ENCODE data around the gene BFSP1.

Gene BFSP1

GRCh38 chr20:17460119-17460518 lies 71.1 kb downstream of the BFSP1 start:
- DNase-seq: no peak
- no peaks in the 10 kb centered on the region for H3K4me1 ChIP-seq
- no peaks in the 10 kb centered on the region for H3K9me3 ChIP-seq
- no peak for TF ChIP-seq CTCF (IDR thresholded peaks at IDR 0.05; ENCODE audit: low read depth, low read length)
- H3K36me3 ChIP-seq: no peaks in the 10 kb centered on the region
- peak overlapping the region; percentile 41 for H3K4me3 ChIP-seq (ENCODE audit: low read depth, low read length)
- H3K27me3 ChIP-seq: peaks cover 19% of the 10 kb centered on the region

DNA sequence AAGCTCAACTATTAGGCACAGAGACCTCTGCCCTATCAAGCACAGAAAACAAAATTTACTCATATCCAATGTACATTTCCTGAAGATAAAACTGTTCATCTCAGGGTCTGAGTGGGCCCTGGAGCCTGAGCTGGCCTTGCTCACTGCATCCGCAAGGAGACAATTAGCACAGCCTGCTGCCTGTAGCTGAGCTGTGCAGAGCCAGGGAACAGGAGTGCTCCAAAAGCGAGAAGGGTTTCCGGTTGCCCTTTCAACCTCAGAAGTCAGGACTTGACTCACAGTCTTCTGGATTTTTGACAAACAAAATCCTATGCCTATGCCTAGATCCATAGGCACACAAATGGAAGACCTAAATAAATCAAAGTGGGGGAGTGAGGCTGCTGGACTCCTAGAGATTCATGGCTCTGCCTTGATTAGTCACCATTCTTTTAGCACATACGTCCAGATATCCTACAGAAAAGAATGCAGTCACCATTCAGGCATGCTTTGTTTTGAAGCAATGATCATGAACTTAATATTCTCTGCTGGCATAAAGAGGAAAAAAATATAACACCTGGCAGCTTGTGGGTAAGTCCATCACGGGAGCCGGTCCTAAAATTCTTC lies 73.5 kb downstream of the BFSP1 start:
- Histone ChIP-seq H3K4me1 (no peaks in the 10 kb centered on the region), H3K36me3 (no peaks in the 10 kb centered on the region), H3K9me3 (no peaks in the 10 kb centered on the region), H3K4me3 (ENCODE audit: low read depth, low read length) (no peak overlapping the region), H3K27me3 (peaks cover 37% of the 10 kb centered on the region)
- DNase-seq: no peak
- TF ChIP-seq CTCF (IDR thresholded peaks at IDR 0.05; ENCODE audit: low read depth, low read length): no peak

GRCh38 chr20:17457079-17457478 lies 74.1 kb downstream of the BFSP1 start:
- H3K27me3 ChIP-seq: peaks cover 43% of the 10 kb centered on the region
- TF ChIP-seq CTCF (IDR thresholded peaks at IDR 0.05; ENCODE audit: low read depth, low read length): no peak
- no peak for DNase-seq

GRCh38 chr20:17456279-17456678 lies 74.9 kb downstream of the BFSP1 start:
- Histone ChIP-seq H3K27me3 (peaks cover 45% of the 10 kb centered on the region), H3K9me3 (no peaks in the 10 kb centered on the region), H3K4me1 (no peaks in the 10 kb centered on the region), H3K4me3 (ENCODE audit: low read depth, low read length) (no peak overlapping the region), H3K36me3 (no peaks in the 10 kb centered on the region)
- no peak for DNase-seq
- TF ChIP-seq CTCF (IDR thresholded peaks at IDR 0.05; ENCODE audit: low read depth, low read length): no peak

More at GRCh38 chr20:17457079-17457478, 74.1 kb downstream of the BFSP1 start:
- Histone ChIP-seq H3K4me1 (no peaks in the 10 kb centered on the region), H3K36me3 (no peaks in the 10 kb centered on the region), H3K9me3 (no peaks in the 10 kb centered on the region), H3K4me3 (ENCODE audit: low read depth, low read length) (no peak overlapping the region)

DNA sequence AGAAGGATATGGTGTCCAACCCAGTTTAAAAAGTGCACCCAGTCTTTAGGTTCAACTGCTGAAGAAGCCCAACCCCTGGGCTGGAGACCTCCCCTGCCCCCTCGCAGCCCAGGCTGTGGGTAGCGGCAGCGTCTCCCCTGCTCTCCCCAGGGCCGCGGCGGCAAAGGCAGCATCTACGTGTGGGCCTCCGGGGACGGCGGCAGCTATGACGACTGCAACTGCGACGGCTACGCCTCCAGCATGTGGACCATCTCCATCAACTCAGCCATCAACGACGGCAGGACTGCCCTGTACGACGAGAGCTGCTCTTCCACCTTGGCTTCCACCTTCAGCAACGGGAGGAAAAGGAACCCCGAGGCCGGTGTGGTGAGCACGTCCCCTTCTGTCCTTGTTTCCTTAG lies 77.6 kb downstream of the BFSP1 start:
- Histone ChIP-seq H3K9me3 (no peaks in the 10 kb centered on the region), H3K27me3 (peaks cover 45% of the 10 kb centered on the region), H3K4me1 (no peaks in the 10 kb centered on the region), H3K36me3 (no peaks in the 10 kb centered on the region), H3K4me3 (ENCODE audit: low read depth, low read length) (no peak overlapping the region)
- no peak for DNase-seq
- TF ChIP-seq CTCF (IDR thresholded peaks at IDR 0.05; ENCODE audit: low read depth, low read length): no peak

DNA sequence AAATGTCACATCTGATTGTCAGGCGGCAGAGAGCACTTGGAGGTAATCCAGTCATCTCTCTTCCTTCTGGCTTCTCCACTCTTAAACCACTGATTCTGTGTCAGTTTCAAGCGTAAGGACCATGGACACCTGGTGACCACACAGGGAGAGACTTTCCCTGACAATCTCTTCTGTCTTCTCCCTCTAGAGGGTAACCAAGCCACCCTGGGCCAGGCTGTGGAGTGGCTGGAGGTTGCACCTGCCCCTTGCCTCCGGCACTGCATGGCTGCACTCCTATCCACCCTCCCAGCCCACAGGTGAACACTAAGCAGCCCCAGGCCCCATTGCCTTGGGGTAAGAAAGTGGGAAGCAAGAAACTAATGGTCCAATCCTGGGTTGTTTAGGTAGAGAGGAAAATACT lies 78.7 kb downstream of the BFSP1 start:
- Histone ChIP-seq H3K4me1 (no peaks in the 10 kb centered on the region), H3K9me3 (no peaks in the 10 kb centered on the region), H3K27me3 (peaks cover 45% of the 10 kb centered on the region), H3K36me3 (no peaks in the 10 kb centered on the region), H3K4me3 (ENCODE audit: low read depth, low read length) (no peak overlapping the region)
- no peak for DNase-seq
- TF ChIP-seq CTCF (IDR thresholded peaks at IDR 0.05; ENCODE audit: low read depth, low read length): no peak
